ENCODE results near the gene BST1. TPM values are rescaled to one million over a fixed set of nuclear protein-coding genes. Genes with fewer than 3 reads are reported as not detected.
A peak's percentile ranks its signal among the peaks of the same experiment; 100 is the strongest.

The BST1 gene
- total and polyA plus RNA-seq, 2 experiments from 2014 or later: 0.99 to 1.8 TPM

- H3K4me3 ChIP-seq: no peak overlapping the region
- TF ChIP-seq, protein P1, sequence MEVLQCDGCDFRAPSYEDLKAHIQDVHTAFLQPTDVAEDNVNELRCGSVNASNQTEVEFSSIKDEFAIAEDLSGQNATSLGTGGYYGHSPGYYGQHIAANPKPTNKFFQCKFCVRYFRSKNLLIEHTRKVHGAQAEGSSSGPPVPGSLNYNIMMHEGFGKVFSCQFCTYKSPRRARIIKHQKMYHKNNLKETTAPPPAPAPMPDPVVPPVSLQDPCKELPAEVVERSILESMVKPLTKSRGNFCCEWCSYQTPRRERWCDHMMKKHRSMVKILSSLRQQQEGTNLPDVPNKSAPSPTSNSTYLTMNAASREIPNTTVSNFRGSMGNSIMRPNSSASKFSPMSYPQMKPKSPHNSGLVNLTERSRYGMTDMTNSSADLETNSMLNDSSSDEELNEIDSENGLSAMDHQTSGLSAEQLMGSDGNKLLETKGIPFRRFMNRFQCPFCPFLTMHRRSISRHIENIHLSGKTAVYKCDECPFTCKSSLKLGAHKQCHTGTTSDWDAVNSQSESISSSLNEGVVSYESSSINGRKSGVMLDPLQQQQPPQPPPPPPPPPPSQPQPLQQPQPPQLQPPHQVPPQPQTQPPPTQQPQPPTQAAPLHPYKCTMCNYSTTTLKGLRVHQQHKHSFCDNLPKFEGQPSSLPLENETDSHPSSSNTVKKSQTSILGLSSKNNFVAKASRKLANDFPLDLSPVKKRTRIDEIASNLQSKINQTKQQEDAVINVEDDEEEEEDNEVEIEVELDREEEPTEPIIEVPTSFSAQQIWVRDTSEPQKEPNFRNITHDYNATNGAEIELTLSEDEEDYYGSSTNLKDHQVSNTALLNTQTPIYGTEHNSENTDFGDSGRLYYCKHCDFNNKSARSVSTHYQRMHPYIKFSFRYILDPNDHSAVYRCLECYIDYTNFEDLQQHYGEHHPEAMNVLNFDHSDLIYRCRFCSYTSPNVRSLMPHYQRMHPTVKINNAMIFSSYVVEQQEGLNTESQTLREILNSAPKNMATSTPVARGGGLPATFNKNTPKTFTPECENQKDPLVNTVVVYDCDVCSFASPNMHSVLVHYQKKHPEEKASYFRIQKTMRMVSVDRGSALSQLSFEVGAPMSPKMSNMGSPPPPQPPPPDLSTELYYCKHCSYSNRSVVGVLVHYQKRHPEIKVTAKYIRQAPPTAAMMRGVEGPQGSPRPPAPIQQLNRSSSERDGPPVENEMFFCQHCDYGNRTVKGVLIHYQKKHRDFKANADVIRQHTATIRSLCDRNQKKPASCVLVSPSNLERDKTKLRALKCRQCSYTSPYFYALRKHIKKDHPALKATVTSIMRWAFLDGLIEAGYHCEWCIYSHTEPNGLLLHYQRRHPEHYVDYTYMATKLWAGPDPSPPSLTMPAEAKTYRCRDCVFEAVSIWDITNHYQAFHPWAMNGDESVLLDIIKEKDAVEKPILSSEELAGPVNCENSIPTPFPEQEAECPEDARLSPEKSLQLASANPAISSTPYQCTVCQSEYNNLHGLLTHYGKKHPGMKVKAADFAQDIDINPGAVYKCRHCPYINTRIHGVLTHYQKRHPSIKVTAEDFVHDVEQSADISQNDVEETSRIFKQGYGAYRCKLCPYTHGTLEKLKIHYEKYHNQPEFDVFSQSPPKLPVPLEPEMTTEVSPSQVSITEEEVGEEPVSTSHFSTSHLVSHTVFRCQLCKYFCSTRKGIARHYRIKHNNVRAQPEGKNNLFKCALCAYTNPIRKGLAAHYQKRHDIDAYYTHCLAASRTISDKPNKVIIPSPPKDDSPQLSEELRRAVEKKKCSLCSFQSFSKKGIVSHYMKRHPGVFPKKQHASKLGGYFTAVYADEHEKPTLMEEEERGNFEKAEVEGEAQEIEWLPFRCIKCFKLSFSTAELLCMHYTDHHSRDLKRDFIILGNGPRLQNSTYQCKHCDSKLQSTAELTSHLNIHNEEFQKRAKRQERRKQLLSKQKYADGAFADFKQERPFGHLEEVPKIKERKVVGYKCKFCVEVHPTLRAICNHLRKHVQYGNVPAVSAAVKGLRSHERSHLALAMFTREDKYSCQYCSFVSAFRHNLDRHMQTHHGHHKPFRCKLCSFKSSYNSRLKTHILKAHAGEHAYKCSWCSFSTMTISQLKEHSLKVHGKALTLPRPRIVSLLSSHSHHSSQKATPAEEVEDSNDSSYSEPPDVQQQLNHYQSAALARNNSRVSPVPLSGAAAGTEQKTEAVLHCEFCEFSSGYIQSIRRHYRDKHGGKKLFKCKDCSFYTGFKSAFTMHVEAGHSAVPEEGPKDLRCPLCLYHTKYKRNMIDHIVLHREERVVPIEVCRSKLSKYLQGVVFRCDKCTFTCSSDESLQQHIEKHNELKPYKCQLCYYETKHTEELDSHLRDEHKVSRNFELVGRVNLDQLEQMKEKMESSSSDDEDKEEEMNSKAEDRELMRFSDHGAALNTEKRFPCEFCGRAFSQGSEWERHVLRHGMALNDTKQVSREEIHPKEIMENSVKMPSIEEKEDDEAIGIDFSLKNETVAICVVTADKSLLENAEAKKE (CRISPR knock-in tag; IDR thresholded peaks at IDR 0.05): no peak
- TF ChIP-seq, protein P2, sequence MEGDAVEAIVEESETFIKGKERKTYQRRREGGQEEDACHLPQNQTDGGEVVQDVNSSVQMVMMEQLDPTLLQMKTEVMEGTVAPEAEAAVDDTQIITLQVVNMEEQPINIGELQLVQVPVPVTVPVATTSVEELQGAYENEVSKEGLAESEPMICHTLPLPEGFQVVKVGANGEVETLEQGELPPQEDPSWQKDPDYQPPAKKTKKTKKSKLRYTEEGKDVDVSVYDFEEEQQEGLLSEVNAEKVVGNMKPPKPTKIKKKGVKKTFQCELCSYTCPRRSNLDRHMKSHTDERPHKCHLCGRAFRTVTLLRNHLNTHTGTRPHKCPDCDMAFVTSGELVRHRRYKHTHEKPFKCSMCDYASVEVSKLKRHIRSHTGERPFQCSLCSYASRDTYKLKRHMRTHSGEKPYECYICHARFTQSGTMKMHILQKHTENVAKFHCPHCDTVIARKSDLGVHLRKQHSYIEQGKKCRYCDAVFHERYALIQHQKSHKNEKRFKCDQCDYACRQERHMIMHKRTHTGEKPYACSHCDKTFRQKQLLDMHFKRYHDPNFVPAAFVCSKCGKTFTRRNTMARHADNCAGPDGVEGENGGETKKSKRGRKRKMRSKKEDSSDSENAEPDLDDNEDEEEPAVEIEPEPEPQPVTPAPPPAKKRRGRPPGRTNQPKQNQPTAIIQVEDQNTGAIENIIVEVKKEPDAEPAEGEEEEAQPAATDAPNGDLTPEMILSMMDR (conservative IDR thresholded peaks at IDR 0.05; ENCODE audit: low read depth in 2 of 2): peak; percentile 23 to 49
- ATAC-seq (no peak), DNase-seq (ENCODE audit: low spot score) (no peak)
- Mint-ChIP-seq H3K4me3 (no peak overlapping the region), H3K4me1 (no peaks in the 10 kb centered on the region), H3K27me3 (ENCODE audit: insufficient read depth, low read depth, poor library complexity) (peaks cover 7% of the 10 kb centered on the region), H3K36me3 (ENCODE audit: low read depth) (0 out of 3 replicates have a peak, but pooled peaks cover under 1% of the 10 kb centered on the region), H3K27ac (no peak overlapping the region), H3K9me3 (peaks cover 4% of the 10 kb centered on the region)
- no peaks in the 10 kb centered on the region for H3K9me2 ChIP-seq (ENCODE audit: insufficient read depth)
- no peaks in the 10 kb centered on the region for H3K79me2 ChIP-seq (replicated peaks; ENCODE audit: insufficient read depth)
- H3K4me1 ChIP-seq (ENCODE audit: insufficient read depth): no peaks in the 10 kb centered on the region
- H3K27me3 ChIP-seq (ENCODE audit: insufficient read depth): no peaks in the 10 kb centered on the region
- no peak overlapping the region for H3K27ac ChIP-seq (ENCODE audit: low read depth)
- H4K20me1 ChIP-seq (replicated peaks; ENCODE audit: insufficient read depth): no peaks in the 10 kb centered on the region
- no peak overlapping the region for H2AFZ ChIP-seq
- no peaks in the 10 kb centered on the region for H3F3A ChIP-seq (replicated peaks; ENCODE audit: low read depth)
- H3K36me3 ChIP-seq (ENCODE audit: insufficient read depth): no peaks in the 10 kb centered on the region
- H3K4me2 ChIP-seq: no peak overlapping the region
These were observed 34.4 kb downstream of the BST1 start for GRCh38 chr4:15737255-15737654.

GRCh38 chr4:15738877-15739276 is 36.0 kb downstream of the BST1 start:
- Histone ChIP-seq H3K4me2 (no peak overlapping the region), H3K27me3 (ENCODE audit: insufficient read depth) (no peaks in the 10 kb centered on the region), H3K36me3 (ENCODE audit: insufficient read depth) (no peaks in the 10 kb centered on the region), H3K4me3 (no peak overlapping the region), H4K20me1 (replicated peaks; ENCODE audit: insufficient read depth) (no peaks in the 10 kb centered on the region), H2AFZ (no peak overlapping the region; the same call in 1 of the 2 replicates), H3K27ac (ENCODE audit: low read depth) (no peak overlapping the region), H3K9me2 (ENCODE audit: insufficient read depth) (no peaks in the 10 kb centered on the region), H3K79me2 (replicated peaks; ENCODE audit: insufficient read depth) (no peaks in the 10 kb centered on the region), H3K4me1 (ENCODE audit: insufficient read depth) (no peaks in the 10 kb centered on the region), H3F3A (replicated peaks; ENCODE audit: low read depth) (no peaks in the 10 kb centered on the region)
- DNase-seq (ENCODE audit: low spot score): no peak
- peaks cover 3% of the 10 kb centered on the region; the same call in 1 of the 3 replicates for H3K9me3 Mint-ChIP-seq
- peaks cover 10% of the 10 kb centered on the region for H3K27me3 Mint-ChIP-seq (ENCODE audit: insufficient read depth, low read depth, poor library complexity)
- no peak overlapping the region for H3K4me3 Mint-ChIP-seq
- no peaks in the 10 kb centered on the region for H3K4me1 Mint-ChIP-seq
- H3K27ac Mint-ChIP-seq: no peak overlapping the region
- no peak for ATAC-seq
- H3K36me3 Mint-ChIP-seq (ENCODE audit: low read depth): 0 out of 3 replicates have a peak, but pooled peaks cover 2% of the 10 kb centered on the region
- TF ChIP-seq, protein P3, sequence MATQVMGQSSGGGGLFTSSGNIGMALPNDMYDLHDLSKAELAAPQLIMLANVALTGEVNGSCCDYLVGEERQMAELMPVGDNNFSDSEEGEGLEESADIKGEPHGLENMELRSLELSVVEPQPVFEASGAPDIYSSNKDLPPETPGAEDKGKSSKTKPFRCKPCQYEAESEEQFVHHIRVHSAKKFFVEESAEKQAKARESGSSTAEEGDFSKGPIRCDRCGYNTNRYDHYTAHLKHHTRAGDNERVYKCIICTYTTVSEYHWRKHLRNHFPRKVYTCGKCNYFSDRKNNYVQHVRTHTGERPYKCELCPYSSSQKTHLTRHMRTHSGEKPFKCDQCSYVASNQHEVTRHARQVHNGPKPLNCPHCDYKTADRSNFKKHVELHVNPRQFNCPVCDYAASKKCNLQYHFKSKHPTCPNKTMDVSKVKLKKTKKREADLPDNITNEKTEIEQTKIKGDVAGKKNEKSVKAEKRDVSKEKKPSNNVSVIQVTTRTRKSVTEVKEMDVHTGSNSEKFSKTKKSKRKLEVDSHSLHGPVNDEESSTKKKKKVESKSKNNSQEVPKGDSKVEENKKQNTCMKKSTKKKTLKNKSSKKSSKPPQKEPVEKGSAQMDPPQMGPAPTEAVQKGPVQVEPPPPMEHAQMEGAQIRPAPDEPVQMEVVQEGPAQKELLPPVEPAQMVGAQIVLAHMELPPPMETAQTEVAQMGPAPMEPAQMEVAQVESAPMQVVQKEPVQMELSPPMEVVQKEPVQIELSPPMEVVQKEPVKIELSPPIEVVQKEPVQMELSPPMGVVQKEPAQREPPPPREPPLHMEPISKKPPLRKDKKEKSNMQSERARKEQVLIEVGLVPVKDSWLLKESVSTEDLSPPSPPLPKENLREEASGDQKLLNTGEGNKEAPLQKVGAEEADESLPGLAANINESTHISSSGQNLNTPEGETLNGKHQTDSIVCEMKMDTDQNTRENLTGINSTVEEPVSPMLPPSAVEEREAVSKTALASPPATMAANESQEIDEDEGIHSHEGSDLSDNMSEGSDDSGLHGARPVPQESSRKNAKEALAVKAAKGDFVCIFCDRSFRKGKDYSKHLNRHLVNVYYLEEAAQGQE (IDR thresholded peaks at IDR 0.05; ENCODE audit: unreplicated experiment): no peak
- TF ChIP-seq EZH2 (IDR thresholded peaks at IDR 0.05; ENCODE audit: low read depth, unreplicated experiment) (no peak), ZNF331 (CRISPR knock-in tag; IDR thresholded peaks at IDR 0.05; ENCODE audit: low read depth) (no peak), JUNB (IDR thresholded peaks at IDR 0.05; ENCODE audit: unreplicated experiment) (no peak), ETS1 (IDR thresholded peaks at IDR 0.05) (no peak), EZH2phosphoT487 (IDR thresholded peaks at IDR 0.05; ENCODE audit: unreplicated experiment) (no peak), POLR2AphosphoS5 (IDR thresholded peaks at IDR 0.05; ENCODE audit: low read depth) (no peak)

All from GM23338 (cell line).